T-helper 2 cell treated with Interferon-gamma antibody and Interleukin-4, amounts not matched to agents 5 μg/mL and 100 μg/mL, for 36 hours (primary cell): ENCODE results near the gene KLHL11.
"Not testable (repeated sequence)": the region's sequence is repeated elsewhere in the genome, so short reads cannot be mapped to it uniquely, and the experiment has no call there.

ENCODE experiments used
- DNase-seq: peaks from one replicate; pipeline ENCODE4 v3.0.0; 2021; ENCODE audit warnings: low spot score
- H3K27ac Mint-ChIP-seq: one replicate; pipeline ENCODE4 v1.8.0; 2021; ENCODE audit warnings: mild to moderate bottlenecking, mixed read lengths
- H3K27me3 Mint-ChIP-seq: one replicate; pipeline ENCODE4 v1.8.0; 2021; ENCODE audit warnings: low read depth, mixed read lengths
- H3K36me3 Mint-ChIP-seq: one replicate; pipeline ENCODE4 v1.8.0; 2021; ENCODE audit warnings: low read depth, mixed read lengths
- H3K4me1 Mint-ChIP-seq: one replicate; pipeline ENCODE4 v1.8.0; 2021; ENCODE audit warnings: low read depth, mixed read lengths
- H3K4me3 Mint-ChIP-seq: one replicate; pipeline ENCODE4 v1.8.0; 2022; ENCODE audit warnings: mild to moderate bottlenecking, moderate library complexity, mixed read lengths
- H3K9me3 Mint-ChIP-seq: one replicate; pipeline ENCODE4 v1.8.0; 2021; ENCODE audit warnings: mixed read lengths

The KLHL11 gene

DNA sequence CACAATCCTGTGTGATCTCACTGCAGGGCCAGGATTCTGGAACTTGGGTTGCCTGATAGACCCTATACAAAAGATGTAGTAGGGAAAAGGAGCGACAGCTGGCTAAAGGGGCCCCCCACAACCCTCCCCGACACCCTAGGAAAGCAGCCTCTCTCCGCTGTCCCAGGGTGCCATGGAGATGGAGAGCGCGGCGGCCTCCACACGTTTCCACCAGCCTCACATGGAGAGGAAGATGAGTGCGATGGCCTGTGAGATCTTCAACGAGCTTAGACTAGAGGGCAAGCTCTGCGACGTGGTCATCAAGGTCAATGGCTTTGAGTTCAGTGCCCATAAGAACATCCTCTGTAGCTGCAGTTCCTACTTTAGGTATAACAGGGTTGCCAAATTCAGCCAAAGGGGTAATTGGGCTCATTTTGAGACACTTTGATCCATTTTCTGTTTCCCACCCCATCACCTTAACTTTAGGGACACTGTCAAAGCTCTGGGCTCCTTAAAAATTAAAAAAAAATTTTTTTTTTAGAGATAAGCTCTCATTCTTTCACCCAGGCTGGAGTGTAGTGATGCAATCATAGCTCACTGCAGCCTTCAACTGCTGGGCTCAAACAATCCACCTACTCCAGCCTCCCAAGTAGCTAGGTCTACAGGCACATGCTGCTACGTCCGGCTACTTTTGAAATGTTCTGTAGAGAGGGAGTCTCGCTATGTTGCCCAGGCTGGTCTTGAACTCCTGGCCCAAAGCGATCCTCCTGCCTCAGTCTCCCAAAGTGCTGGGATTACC is 27.3 kb downstream of the KLHL11 start, which contains the start of gene KLHL10:
TSS of gene KLHL10 (plus strand) at position 65 of the 778 bp plus-strand sequence. CDS start at position 173, 108 bp downstream.
- DNase-seq: no peak
- no peak within 1 kb of the TSS for H3K27ac Mint-ChIP-seq
- peaks cover 1% of the 10 kb centered on the region for H3K36me3 Mint-ChIP-seq
- no peaks in the 10 kb centered on the region for H3K9me3 Mint-ChIP-seq
- H3K4me1 Mint-ChIP-seq: peaks cover 13% of the 10 kb centered on the region
- peaks cover 2% of the 10 kb centered on the region for H3K27me3 Mint-ChIP-seq
- peak within 1 kb of the TSS; percentile 79 for H3K4me3 Mint-ChIP-seq

DNA sequence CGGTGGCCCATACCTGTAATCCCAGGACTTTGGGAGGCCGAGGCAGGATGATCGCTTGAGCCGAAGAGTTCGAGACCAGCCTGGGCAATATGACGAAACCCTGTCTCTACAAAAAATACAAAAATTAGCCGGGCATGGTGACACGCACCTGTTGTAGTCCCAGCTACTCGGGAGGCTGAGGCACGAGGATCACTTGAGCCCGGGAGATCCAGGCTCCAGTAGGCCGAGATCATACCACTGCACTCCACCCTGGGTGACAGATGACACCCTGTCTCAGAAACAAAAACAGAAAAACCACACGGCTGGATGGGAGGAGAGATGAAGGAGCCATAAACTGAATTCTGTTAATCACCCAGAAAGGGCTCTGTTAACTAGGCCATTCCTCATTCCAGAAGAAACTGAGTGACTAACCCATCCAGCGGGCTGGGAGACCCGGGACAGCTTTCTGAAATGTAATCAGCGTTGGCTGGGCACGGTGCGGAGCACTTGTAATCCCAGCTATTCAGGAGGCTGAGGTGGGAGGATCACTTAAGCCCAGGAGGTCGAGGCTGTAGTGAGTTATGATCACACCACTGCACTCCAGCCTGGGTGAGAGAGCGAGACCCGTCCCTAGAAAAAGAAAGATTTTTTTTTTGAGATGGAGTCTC is 28.6 kb downstream of the KLHL11 start:
- peak overlapping the region; percentile 79 for H3K4me3 Mint-ChIP-seq
- peaks cover 2% of the 10 kb centered on the region for H3K27me3 Mint-ChIP-seq
- H3K9me3 Mint-ChIP-seq: no peaks in the 10 kb centered on the region

DNA sequence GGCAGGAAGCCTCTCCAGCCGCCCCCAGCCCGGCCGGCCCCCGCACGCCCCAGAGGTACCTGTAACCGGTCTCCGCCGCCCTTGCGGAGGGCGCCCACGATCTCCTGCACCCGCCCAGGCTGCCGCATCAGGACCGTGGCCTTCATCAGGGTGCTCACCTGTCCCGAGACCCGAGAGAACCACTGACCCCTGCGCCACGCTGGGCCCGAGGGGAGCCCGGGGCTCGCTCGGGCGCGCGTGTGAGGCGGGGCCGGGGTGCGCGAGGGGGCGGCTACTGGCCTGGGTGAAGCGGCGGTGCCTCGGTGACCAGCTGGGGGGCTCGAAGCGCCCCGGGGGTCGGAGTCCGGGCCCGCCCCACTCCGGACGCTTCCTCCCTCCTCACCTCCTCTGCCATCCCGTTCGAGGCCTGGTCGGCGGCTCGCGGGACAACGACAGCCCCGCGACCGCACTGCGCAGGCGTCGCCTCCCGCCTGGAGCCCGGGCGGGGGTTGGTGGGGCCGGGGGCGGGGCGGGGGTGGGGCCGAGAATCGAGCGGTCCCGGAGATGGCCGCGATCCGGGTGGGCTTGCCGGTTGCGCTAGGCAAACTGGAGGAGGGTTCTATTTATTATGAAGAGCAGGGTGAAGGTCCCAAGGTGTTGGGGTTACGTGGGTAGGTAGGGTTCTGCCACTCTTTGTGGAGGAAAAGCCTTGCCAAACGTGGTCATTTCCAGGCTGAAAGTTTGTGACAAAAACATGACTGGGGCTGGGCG is 29.2 kb downstream of the KLHL11 start, which contains the start of gene NT5C3B:
TSS of gene NT5C3B (minus strand) at position 433 of the 750 bp plus-strand sequence. CDS start at position 394, 39 bp downstream.
- DNase-seq: peak; percentile 51
- Mint-ChIP-seq H3K27me3 (peaks cover 2% of the 10 kb centered on the region), H3K27ac (peak within 1 kb of the TSS; percentile 62), H3K36me3 (peaks cover 8% of the 10 kb centered on the region), H3K4me1 (peaks cover 13% of the 10 kb centered on the region), H3K4me3 (peak within 1 kb of the TSS; percentile 84), H3K9me3 (no peaks in the 10 kb centered on the region)

More for the DNA sequence above, 28.6 kb downstream of the KLHL11 start:
- Mint-ChIP-seq H3K4me1 (peaks cover 13% of the 10 kb centered on the region), H3K27ac (no peak overlapping the region), H3K36me3 (peaks cover 8% of the 10 kb centered on the region)
- DNase-seq: no peak

DNA sequence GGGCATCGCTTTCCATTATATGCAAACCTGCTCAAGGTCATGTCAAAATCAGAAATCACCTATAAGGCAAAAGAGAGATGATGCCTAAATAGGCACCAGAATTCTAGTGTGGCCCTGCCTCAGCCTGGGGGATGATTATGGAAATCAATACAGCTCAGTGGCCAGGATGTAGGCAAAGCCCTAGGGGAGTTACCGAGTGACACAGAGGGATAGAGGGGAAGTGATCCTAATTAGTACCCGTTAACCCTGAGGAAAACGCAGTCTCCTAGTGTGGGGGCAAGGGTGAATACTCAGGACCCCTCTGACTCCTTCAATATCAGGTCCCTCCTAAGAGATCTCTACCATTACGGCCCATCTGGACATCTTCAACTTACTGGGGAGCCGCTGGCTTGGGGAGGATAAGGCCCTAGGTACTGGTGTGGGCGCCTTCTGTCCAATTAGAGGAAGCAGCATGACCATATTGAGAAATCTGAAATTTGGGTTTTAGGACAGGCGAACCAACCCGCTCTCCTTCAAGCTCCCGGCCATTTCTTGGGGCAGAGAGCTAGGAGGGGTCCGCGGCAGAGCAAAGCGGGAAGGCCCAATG is 29.9 kb downstream of the KLHL11 start:
- peaks cover 2% of the 10 kb centered on the region for H3K27me3 Mint-ChIP-seq
- H3K27ac Mint-ChIP-seq: peak overlapping the region; percentile 62
- H3K9me3 Mint-ChIP-seq: no peaks in the 10 kb centered on the region
- peaks cover 13% of the 10 kb centered on the region for H3K4me1 Mint-ChIP-seq
- H3K36me3 Mint-ChIP-seq: peaks cover 8% of the 10 kb centered on the region
- DNase-seq: no peak
- peak overlapping the region; percentile 84 for H3K4me3 Mint-ChIP-seq

DNA sequence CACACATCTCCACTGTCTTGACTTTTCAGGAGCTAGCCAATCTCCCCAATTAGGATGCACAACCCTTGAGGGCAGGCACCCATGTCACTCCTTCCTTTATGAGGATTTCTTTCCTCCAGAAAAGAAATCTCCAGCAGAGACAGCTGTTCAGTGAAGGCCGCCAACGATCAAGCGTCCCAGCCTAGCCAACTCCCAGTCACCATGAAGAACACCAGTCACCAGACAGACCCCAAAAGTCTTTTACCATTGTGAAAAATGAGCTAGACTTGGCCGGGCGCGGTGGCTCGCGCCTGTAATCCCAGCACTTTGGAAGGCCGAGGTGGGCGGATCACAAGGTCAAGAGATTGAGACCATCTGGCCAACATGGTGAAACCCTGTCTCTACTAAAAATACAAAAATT is 35.3 kb downstream of the KLHL11 start:
- not testable (repeated sequence) for H3K9me3 Mint-ChIP-seq, H3K27me3 Mint-ChIP-seq, H3K4me1 Mint-ChIP-seq, DNase-seq, H3K27ac Mint-ChIP-seq, H3K4me3 Mint-ChIP-seq
- peaks cover 21% of the 10 kb centered on the region for H3K36me3 Mint-ChIP-seq

DNA sequence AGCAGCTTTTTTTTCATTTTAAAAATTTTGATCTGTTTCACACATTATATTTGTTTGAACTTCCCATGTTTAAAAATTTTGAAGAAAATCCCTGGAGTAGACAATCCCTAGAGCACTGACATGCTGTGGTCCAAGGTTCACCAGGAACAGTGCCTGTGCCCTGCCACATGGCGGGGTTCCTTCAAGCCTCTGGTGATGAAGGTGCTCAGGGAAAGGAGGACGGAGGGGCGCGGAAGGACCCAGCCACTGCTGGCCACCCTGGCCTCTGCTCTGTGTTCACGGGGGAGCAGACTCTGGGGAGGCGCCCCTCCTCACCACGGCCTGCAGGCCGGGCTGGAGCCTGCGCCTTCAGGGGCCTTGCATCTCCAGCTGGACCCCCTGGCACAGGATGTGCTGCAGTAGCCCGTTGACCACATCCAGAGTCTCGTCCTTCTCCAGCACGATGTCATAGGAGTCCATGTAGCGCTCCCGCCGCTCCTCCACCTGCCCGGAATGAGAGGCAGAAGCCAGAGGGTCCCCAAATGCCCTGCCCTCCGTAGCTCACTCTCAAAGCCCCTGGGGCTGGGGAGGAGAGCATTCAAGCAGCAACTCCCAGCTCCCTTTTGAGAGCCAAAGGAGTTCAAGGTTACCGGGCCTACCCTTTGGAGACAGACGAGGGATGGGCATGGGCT is 39.9 kb downstream of the KLHL11 start:
- Mint-ChIP-seq H3K4me1 (no peaks in the 10 kb centered on the region), H3K36me3 (peaks cover 15% of the 10 kb centered on the region), H3K27ac (no peak overlapping the region), H3K27me3 (no peaks in the 10 kb centered on the region), H3K4me3 (no peak overlapping the region), H3K9me3 (no peaks in the 10 kb centered on the region)
- no peak for DNase-seq

DNA sequence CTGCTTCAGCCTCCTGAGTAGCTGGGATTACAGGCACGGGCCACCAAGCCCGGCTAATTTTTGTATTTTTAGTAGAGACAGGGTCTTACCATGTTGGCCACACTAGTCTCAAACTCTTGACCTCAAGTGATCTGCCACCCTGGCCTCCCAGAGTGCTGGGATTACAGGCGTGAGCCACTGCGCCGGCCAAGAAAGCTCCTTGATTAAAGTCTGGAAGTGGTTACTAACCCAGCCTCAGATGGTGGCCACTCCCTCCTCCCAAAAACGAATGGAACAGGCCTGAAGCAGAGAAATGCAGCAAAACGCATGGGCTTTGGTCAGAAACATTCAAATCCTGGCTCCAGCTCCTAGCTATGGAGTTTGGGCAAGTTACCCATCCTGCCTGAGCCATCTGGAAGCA is 41.1 kb downstream of the KLHL11 start:
- Mint-ChIP-seq H3K4me1 (no peaks in the 10 kb centered on the region), H3K27me3 (no peaks in the 10 kb centered on the region), H3K27ac (no peak overlapping the region), H3K9me3 (no peaks in the 10 kb centered on the region), H3K4me3 (no peak overlapping the region), H3K36me3 (peaks cover 6% of the 10 kb centered on the region)
- DNase-seq: no peak

DNA sequence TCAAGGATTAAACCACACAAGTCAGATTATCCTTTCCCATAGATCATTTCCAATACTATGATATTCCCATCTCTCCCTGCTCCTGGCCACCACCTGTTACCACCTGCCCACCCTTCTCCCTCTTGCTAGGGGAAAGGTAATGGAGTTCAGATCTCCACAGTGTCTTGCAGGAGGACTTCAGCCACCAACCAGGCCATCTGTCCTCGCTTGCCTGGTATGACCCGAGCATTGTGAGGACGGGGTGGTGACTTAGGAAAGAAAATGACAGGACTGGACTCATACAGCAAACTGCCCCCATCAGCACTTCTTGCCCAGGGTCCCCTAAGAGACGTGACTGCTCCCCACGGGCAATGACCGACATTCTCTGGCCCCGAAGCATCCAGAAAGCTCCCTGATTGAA is 41.6 kb downstream of the KLHL11 start:
- Mint-ChIP-seq H3K27me3 (no peaks in the 10 kb centered on the region), H3K4me3 (no peak overlapping the region), H3K36me3 (peaks cover 6% of the 10 kb centered on the region), H3K9me3 (no peaks in the 10 kb centered on the region), H3K27ac (no peak overlapping the region), H3K4me1 (no peaks in the 10 kb centered on the region)
- no peak for DNase-seq

DNA sequence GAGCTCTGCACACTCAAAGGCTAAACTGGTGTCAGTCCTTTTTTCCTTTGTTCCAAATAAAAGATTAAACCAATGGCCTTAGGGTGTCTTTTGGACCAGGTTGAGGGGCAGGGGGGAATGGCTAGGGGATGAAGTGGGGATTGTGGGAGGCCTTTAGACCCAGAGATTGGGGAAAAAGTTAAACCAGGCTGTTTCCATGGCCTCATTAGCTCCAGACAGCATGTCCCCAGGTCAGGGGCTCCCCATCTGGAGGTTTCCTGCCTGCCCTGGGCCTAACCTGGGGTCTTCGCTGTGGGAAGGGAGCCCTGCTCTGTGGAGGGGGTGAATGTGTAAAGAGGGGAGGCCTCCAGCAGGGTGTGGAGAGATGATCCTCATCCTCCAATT is 42.1 kb downstream of the KLHL11 start:
- no peaks in the 10 kb centered on the region for H3K27me3 Mint-ChIP-seq
- DNase-seq: no peak
- no peaks in the 10 kb centered on the region for H3K4me1 Mint-ChIP-seq
- H3K9me3 Mint-ChIP-seq: no peaks in the 10 kb centered on the region
- no peak overlapping the region for H3K27ac Mint-ChIP-seq
- H3K4me3 Mint-ChIP-seq: no peak overlapping the region
- H3K36me3 Mint-ChIP-seq: peaks cover 6% of the 10 kb centered on the region

DNA sequence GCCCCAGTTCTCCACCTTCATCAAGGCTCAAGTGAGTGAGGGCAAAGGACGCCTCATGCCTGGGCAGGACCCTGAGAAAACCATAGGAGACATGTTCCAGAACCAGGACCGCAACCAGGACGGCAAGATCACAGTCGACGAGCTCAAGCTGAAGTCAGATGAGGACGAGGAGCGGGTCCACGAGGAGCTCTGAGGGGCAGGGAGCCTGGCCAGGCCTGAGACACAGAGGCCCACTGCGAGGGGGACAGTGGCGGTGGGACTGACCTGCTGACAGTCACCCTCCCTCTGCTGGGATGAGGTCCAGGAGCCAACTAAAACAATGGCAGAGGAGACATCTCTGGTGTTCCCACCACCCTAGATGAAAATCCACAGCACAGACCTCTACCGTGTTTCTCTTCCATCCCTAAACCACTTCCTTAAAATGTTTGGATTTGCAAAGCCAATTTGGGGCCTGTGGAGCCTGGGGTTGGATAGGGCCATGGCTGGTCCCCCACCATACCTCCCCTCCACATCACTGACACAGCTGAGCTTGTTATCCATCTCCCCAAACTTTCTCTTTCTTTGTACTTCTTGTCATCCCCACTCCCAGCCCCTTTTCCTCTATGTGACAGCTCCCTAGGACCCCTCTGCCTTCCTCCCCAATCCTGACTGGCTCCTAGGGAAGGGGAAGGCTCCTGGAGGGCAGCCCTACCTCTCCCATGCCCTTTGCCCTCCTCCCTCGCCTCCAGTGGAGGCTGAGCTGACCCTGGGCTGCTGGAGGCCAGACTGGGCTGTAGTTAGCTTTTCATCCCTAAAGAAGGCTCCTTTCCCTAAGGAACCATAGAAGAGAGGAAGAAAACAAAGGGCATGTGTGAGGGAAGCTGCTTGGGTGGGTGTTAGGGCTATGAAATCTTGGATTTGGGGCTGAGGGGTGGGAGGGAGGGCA is 42.7 kb downstream of the KLHL11 start:
- DNase-seq: no peak
- no peak overlapping the region for H3K4me3 Mint-ChIP-seq
- no peaks in the 10 kb centered on the region for H3K9me3 Mint-ChIP-seq
- no peak overlapping the region for H3K27ac Mint-ChIP-seq
- H3K27me3 Mint-ChIP-seq: no peaks in the 10 kb centered on the region
- H3K36me3 Mint-ChIP-seq: peaks cover 6% of the 10 kb centered on the region
- no peaks in the 10 kb centered on the region for H3K4me1 Mint-ChIP-seq

DNA sequence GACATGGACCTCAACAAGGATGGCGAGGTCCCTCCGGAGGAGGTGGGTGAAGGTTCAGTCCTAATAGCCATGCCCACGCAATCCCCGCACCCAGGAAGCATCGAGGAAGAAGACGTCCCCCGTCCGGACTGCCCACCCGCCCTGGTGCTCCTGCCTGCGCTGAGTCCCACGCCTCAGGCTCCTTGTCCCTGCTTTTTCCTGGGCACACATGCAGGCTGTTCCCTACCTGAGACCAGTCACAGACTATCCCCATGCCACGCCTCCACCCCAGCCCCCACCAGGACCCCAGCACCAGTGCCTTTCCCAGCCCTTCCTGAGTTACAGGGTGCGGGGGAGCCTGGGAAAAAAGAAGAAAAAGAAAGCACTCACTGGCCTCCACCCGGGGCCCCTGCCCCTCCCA is 43.4 kb downstream of the KLHL11 start:
- H3K4me1 Mint-ChIP-seq: no peaks in the 10 kb centered on the region
- no peak overlapping the region for H3K4me3 Mint-ChIP-seq
- H3K27ac Mint-ChIP-seq: no peak overlapping the region
- no peaks in the 10 kb centered on the region for H3K27me3 Mint-ChIP-seq
- H3K9me3 Mint-ChIP-seq: no peaks in the 10 kb centered on the region
- H3K36me3 Mint-ChIP-seq: peaks cover 4% of the 10 kb centered on the region
- DNase-seq: no peak

DNA sequence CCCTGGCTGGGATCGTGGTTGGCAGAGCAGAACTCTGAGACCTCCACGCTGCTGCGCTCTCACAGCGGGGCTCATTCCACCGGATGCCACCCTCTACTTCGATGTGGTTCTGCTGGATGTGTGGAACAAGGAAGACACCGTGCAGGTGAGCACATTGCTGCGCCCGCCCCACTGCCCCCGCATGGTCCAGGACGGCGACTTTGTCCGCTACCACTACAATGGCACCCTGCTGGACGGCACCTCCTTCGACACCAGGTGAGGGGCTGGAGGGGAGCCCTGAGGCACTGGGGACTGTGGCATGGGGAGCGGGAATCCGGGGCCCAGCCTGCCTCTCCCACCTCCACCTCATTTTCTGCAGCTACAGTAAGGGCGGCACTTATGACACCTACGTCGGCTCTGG is 47.2 kb downstream of the KLHL11 start:
- no peak overlapping the region for H3K27ac Mint-ChIP-seq
- H3K9me3 Mint-ChIP-seq: no peaks in the 10 kb centered on the region
- no peaks in the 10 kb centered on the region for H3K36me3 Mint-ChIP-seq
- no peak overlapping the region for H3K4me3 Mint-ChIP-seq
- DNase-seq: no peak
- H3K4me1 Mint-ChIP-seq: peaks cover 2% of the 10 kb centered on the region
- H3K27me3 Mint-ChIP-seq: peaks cover 7% of the 10 kb centered on the region
